HTR-8/SVneo (cell line): ENCODE results near the gene TARS3.
"Not testable (repeated sequence)": the region's sequence is repeated elsewhere in the genome, so short reads cannot be mapped to it uniquely, and the experiment has no call there.

Source experiments
- DNase-seq: peaks from one replicate; pipeline ENCODE4 v3.0.0; 2011; ENCODE audit warnings: low spot score, mixed read lengths; ENCODE audit not compliant: insufficient read length
- FAIRE-seq: peaks from 2 replicates; lab custom pipeline; 2011; peaks lifted over from hg19 to GRCh38; lab: Jason Lieb, UNC

Gene TARS3

DNA sequence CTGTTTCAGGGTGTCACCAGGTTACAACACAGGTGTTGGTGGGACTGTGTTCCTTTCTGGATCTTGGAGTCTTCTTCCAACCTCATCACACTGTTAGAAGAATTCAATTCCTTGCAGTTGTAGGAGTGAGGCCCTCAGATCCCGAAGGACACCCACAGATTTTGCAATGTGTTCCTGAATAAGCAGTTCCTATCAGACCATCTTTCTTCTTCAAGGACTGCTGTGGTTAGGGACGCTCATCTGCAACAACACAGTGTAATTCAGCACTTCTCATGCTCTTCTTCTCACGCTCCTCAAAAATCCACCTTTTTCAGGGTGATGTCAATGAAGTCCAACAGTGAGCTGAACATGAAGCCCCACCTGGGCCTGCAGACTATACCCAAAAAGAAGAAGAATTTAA, 90.9 kb downstream of the TARS3 start:
- DNase-seq: no peak
- no peak for FAIRE-seq

DNA sequence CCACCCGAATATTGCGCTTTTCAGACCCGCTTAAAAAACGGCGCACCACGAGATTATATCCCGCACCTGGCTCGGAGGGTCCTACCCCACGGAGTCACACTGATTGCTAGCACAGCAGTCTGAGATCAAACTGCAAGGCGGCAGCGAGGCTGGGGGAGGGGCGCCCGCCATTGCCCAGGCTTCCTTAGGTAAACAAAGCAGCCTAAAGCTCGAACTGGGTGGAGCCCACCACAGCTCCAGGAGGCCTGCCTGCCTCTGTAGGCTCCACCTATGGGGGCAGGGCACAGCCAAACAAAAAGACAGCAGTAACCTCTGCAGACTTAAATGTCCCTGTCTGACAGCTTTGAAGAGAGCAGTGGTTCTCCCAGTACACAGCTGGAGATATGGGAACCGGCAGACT, 97.5 kb downstream of the TARS3 start:
- DNase-seq, FAIRE-seq: not testable (repeated sequence)

DNA sequence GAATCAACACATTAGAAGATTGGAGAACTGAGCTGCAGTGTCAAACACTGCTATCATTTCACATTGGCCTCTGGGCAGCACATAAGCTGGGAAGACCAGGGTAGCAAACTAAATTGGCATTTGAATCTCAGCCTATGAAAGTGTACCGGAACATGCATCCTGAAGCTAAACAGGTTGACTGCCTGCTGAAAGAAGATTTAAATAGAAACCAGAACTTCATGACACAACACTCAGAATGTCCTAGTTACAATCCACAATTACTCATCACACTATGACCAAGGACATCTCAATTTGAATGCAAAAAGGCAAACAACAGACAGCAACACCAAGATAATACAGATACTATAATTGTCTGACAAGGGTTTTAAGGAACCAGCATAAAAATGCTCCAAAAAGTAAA, 98.3 kb downstream of the TARS3 start:
- DNase-seq (no peak), FAIRE-seq (no peak)

DNA sequence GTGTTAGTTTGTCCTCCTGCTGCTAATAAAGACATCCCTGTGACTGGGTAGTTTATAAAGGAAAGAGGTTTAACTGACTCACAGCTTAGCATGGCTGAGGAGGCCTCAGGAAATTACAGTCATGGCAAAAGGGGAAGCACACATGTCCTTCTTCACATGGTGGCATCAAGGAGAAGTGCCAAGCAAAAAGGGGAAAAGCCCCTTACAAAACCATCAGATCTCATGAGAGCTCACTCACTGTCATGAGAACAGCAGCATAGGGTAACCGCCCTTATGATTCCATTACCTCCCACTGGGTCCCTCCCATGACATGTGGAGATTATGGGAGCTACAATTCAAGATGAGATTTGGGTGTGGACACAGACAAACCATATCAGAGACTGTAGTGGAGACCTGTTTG, 99.1 kb downstream of the TARS3 start:
- FAIRE-seq: no peak
- DNase-seq: no peak

DNA sequence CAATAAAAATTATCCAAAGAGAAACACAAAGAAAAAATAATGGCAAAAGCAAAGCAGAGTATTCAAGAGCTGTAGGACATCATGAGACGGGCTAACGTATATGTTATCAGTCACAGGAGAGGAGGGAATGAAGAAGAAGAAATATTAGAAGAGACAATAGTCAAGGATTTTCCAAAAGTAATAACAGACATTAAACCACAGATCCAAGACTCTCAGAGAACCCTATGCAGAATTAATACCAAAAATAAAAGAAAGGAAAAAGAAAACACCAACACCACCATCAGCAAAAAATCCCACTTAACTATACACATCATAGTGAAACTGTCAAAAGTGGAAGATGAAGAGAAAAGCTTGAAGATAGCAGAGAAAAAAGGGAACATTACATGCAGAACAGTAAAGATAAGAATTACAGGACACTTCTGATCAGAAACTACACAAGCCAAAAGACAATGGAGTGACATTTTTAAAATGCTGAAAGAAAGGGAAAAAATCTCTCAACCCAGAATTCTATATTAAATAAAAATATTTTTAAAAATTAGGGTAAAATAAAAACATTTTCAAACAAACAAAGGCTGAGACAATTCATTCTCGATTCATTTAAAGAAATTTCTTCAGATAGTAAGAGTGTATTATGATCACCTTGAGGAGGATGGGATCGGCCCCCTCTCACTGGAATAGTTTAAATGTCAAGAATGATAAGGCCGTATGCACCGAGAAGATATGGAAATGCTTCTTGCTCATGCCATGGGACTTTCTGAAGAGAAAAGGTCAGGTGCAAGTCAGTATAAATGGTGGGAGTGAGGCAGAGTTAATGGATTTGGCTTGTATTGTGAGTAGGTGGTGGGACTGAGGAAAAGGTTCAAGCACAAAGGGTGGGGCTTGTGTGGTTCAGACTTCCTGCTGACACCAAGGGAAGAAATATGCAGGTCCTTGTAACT, 100.6 kb downstream of the TARS3 start:
- no peak for FAIRE-seq
- DNase-seq: no peak

DNA sequence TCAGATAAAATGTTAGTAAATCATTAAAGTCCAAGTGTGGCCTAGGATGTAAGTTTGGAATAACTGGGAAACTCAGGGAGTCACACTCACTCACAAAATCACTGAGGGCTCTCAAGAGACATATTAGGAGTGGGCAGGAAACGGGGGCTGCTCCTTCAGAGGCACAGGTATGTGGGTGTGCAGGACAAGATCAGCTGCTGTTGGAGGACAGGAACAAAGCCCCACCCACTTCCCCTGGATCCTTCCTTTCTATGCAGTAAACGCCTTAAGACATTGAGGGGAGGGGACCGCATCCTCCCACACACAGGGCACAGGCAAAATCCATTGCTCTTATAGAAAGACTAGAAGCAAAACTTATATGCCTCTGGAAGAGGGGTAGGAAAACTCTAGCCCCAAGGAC, 102.3 kb downstream of the TARS3 start:
- FAIRE-seq: no peak

DNA sequence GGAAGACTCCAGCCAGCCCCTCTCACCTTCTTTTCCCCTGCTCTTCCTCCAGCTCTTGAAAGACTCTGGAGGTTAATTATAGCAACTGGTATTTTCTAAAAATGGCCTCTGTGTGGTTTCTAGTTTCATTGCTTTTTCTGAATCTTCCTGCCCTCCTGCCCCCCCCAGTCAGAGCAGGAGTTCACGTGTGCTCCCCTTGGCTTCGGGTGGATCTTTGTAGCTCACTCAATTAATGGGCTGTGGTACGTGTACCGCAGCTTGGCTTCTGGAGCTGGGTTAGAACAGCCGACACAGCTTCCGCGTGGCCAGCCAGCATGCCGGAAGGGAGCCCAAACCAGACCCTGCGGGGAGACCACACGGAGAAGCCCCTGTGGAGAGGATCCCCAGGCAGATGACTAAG, 103.6 kb downstream of the TARS3 start:
- DNase-seq: no peak
- FAIRE-seq: no peak

More for the DNA sequence above, 102.3 kb downstream of the TARS3 start:
- no peak for DNase-seq

DNA sequence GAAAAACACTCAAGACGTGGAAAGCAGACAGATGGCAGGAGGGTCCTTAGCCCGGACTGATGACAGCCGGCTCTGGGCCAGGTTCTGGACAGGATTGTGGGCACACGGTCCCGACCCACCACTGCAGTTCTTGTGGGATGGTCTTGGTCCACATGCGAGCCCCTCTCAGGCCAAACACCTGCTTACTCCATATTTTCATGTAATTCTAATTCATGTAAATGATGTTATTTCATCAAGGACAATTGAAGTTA, 104.7 kb downstream of the TARS3 start:
- FAIRE-seq (no peak), DNase-seq (no peak)

DNA sequence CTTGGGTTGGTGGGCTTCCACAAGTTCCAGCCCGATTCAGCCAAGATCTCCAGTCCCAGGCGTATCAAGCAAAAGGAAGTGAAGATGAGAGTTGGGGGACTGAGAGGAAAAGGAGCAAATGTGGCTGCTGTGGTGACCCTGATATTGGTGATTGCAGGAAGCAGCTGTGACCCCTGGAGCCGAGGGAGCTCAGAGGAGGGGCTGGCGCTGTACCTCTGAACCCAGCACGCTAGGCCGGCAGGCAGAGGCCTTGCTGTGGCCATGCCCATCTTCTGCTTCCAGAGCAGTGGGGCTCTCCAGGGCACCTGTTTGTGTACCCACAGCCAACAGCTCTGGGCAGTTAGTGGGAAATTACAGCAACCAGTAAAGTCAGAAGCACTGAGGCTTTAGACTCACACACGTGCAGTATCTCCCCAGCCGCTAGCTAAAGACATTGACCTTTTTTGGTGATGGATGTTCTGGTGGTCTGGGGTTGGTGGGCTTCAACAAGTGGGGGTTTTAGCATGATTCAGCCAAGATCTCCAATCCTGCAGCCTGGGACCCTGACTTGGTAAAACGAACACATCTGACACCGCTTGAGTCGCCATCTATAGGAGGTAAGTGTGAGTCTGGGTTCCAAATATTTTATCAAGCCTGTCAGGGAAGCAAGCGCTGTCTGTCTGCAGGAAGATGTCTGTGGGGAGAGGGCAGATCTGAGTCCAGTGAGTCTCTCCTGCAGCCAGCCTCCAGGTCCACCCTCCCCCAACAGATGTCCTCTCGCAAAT, 105.2 kb downstream of the TARS3 start:
- FAIRE-seq (no peak), DNase-seq (no peak)

DNA sequence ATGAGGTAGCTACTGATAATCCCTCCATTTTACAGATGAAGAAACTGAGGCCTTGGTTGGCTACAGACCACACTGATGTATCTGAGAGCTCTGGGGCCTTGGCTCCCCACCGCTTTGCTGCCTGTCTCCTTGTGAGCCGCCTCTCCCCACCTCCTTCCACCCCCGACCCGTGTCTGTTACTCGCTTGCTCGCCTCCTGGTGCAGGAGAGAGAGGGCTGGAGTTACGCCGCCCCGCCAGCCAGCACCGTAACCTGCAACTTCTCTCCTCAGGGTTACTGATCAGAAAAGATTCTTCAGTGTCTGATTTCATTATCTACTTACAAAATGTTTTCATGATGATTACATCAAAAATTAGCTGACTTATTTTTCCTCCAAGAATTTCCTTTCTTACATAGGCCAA, 106.2 kb downstream of the TARS3 start:
- no peak for DNase-seq
- no peak for FAIRE-seq

DNA sequence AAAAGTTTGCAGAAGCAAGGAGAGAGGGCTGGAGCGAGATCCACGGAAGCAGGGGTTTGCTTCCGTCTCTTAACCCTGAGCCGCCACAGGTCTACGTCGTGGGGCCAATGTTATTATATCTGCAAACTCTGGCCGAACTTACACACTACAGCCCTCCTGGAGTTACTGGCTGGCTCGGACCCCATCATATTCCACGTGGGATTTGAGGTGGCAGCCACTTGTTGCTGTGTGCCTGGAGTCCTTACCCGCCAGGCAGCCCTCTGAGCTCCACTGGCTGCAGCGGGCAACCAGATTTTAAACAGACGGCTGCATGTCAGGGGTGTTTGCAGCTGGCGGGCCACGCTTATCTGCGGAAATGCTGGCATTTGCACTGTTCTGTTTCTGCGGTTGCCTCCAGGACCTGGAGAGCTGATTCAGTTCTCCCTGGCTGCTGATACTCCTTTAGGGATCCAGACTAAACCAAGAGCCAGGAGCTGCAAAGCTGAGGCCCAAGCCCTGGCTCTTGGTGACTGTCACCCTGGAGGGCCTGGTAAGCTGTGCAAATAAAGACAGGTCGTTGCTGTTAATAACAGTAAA, 106.8 kb downstream of the TARS3 start:
- FAIRE-seq (no peak), DNase-seq (no peak)

DNA sequence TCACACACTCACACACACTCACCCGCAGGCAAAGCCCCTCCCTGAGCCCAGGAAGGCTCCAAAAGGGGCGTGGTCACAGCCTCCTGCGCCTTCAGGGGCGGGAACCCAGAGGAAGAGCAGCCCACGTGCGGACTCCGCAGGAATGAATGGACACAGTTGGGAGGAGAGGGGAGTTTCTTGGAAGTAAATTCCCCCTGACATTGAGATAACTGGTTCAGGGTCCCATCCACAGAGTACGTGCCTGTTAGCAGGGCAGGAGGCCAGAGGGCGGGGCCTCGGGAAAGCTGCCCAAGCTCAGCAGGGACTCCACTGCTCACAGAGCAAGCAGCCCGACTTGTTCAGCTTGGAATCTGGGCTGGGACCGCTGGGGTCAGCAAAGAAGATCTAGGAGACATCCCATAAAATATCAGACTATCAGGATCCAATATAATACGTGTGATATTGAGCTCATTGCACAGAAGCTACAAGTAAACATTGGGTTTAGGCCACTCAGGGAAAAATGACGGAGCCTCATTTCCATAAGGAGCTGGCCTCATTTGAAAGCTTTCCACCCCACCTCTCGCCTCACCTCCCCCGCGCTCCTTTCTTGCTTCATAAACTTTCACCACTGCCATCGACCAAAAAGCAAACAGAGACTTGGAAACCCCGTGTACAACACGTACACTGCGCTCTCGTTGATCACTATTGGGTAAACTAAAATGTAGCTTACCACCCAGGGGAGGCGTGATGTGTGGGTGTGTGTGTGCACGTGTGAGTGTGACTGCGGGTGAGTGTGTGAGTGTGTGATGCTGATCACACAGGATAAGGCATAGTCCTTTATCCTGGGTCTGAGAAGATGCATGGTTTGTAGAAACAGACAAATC, 108.1 kb downstream of the TARS3 start:
- no peak for DNase-seq
- no peak for FAIRE-seq

DNA sequence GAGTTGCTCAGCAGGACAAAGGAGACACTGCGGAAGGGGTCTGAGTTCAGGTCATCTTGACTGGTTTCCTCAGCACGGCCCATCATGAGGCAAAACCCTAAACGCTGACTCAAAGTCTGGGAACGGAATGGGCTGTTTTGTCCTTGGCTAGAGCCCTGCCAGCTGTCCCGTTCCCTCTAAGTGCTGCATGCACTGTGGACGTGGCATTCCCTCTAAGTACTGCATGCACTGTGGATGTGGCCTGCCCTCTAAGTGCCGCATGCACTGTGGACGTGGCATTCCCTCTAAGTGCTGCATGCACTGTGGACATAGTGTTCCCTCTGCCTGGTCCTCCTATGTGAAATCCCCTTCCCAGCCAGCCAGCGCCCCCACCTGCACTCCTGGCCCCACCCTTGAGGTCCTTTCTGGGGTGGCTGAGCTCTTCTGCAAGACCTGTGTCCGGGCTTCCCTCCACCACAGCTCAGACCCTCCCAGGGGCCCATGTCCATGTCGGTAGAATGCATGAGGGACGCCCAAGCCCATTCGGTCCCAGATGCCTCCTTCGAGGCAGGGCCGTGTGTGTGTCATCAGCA, 108.8 kb downstream of the TARS3 start:
- DNase-seq: no peak

DNA sequence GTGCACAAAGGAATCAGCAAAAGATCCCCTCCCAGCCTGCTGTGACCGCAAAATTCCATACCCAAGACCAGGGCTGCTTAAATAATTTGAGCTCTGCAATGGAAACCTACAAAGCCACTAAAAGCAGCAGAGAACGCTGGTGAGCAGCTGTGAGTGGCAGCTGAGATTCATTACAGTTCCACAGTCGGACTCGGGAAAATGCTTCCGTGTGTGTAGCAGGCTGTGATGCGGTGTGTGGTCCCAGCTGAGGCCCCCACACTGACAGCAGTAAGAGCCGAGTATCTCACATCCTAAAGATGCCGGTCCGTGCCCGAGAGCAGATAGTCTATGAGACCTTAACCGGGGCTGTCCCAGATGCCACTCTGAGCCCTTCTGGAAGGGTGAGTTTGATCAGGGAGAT, 109.5 kb downstream of the TARS3 start:
- DNase-seq (no peak), FAIRE-seq (no peak)

More for the DNA sequence above, 108.8 kb downstream of the TARS3 start:
- FAIRE-seq: no peak

DNA sequence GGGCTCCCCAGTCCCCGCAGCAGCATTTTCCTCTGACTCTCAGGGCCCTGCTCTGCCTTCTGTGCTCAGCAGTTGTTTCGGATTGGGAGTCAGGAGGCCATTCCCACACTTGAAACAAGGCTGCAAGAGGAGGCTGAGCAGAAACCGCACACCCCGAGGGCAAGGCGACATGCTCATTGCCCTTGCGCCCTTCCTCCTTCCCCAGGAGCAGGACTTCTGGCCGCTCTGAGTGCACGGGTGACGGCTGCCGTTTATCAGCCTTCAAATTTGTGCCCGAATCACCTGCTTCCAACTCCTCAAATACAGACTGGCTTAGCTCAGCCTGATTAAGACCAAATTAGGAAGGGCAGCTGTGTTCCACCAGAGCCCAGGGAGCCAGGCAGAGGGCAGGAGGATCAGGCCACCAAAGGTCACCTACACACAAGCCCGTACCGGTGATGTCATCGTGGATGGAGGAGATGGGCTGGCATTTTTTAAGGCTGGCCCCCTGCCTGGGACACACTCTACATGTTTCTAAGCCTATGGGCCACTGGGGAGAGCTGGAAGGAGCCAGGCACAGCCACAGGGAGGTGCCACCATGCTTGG, 110.2 kb downstream of the TARS3 start:
- DNase-seq: no peak
- no peak for FAIRE-seq

DNA sequence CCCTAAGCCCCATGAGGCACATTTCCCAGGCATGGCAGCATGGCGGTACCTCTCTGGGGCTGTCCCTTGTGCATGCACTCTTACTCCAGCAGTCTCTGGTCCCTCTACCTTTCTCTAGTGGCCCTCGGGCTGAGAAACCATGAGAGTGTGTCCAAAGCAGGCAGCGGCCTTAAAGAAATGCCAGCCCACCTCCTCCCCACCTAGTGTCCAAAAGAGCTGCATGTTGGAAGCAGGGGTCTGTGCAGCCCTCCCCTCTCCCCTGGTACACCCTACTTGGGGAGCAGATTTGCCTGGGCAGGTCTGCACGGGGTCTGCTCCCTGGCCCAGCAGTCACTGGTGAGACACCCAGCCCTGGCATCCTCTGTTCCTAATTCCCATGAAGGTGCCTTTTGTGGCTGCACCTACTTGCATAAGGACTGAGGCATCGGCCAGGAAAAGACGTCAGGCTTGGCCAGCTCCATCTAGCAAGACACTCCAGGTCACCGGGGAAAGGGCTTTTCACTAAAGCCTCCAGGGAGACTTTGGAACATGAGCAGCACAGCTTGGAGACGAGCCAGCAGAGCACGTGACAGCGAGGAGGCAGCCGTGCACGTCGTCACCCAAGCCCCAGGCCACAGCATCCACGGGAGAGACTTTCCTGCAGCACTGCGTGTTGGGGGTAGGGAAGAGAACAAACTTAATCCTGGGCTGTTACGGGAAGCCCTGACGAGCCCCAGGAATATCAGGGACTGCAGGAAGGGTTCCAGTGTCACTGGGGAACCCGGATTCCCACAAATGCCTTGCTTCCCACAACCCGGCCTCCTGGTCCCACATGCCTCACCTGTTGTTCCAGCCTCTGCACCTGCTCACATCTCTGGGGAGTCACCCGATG, 110.9 kb downstream of the TARS3 start:
- DNase-seq: no peak

DNA sequence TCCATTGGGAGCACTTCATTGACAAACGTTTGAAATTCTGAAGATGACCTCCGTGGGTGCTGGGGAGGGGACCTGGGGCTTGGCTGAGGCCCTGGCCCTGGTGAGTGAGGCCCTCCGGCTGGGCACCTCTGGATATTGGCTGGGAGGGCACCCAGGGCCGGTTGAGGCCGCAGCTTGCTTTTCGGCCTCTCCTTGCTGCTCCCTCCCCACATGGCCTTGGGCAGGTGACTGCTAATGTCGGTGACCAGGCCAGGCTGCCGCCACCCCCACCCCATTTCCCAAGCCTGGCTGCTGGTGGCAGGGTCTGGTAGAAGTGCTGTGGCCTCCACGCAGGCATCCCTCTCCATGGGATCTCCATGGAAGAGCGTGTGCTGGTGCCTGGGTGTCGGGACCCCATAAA, 111.6 kb downstream of the TARS3 start:
- DNase-seq (no peak), FAIRE-seq (no peak)

More for the DNA sequence above, 110.9 kb downstream of the TARS3 start:
- FAIRE-seq: no peak

DNA sequence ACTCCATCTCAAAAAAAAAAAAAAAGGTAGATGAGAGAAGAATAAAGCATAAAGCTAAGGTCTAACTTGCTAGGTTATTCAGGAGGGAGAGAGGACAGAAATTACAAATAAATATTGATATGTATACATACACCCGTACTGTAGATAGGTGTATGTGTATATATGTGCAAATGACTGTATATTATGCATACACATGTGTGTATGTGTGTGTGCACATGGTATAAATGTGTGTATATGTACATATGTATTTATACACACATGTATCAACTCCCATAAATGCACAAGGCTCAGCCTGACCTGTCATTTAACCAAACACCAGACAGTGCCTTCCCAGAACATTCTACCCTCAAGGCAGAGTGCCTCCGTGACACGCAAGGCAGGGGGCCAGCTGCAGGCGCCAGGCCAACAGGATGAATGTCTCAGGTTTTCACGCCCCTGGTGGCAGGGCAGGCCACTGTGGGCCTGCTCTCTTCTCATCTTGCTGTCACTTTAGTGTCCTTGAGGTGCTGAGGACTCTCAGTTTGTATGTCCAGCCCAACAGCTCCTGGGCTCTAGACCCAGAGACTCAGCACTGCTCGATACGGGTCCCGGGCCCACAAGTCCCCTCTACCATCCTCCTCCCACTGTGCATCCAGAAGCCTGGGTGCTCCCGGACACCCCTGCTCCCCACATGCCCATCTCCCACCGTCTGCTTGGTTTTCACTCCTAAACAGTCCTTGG, 112.5 kb downstream of the TARS3 start:
- no peak for DNase-seq
- FAIRE-seq: no peak
